Measurements from ENCODE around the gene PDSS1. TPM values are rescaled to one million over a fixed set of nuclear protein-coding genes. Genes with fewer than 3 reads are reported as not detected.
A peak's percentile ranks its signal among the peaks of the same experiment; 100 is the strongest.

PDSS1 gene
- total and polyA plus RNA-seq, 9 of the 15 experiments (the other 6 are each of a cell fraction or from before 2014, with no cell fraction given): 11.0 to 59.5 (median 45.3) TPM

DNA sequence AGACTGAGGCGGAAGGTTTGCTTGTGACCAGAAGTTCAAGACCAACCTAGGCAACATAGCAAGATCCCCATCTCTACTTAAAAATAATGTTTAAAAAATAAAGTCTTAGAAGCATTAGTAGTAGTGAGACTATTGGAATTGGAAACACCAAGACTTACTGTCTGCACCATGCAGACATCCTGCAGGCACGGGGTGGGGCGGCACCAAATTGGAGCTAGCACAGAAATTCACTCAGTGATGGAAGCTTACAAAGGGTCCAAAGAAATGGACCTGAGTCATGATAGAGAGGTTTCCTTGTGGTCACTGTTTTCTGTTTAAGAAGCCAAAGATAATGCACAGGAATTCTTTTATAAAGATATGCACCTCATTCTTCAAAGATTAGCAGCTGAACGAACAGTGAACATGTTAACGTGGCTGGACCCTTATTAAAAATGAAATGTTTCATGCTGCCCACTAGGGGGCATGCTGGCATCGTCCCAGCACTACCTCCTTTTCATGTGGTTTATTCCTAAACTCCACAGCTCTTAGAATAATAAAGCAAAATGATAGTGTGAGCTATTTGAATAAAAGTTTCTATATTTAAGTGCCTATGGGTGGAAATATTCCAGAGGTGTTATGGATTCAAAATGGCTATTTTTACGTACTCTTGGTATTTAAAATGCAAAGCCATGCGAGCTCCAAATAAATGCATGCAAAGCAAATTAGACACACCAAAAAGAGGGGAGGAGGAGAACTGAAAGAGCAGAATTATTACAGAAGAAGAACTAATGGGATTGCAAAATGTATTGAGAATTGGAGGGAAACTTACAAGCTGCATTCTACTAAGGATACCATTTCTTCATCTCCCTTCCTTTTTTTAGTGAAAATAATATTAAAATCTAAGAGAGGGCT is 28.6 kb downstream of the PDSS1 start (continued):
- TF ChIP-seq, protein P1, sequence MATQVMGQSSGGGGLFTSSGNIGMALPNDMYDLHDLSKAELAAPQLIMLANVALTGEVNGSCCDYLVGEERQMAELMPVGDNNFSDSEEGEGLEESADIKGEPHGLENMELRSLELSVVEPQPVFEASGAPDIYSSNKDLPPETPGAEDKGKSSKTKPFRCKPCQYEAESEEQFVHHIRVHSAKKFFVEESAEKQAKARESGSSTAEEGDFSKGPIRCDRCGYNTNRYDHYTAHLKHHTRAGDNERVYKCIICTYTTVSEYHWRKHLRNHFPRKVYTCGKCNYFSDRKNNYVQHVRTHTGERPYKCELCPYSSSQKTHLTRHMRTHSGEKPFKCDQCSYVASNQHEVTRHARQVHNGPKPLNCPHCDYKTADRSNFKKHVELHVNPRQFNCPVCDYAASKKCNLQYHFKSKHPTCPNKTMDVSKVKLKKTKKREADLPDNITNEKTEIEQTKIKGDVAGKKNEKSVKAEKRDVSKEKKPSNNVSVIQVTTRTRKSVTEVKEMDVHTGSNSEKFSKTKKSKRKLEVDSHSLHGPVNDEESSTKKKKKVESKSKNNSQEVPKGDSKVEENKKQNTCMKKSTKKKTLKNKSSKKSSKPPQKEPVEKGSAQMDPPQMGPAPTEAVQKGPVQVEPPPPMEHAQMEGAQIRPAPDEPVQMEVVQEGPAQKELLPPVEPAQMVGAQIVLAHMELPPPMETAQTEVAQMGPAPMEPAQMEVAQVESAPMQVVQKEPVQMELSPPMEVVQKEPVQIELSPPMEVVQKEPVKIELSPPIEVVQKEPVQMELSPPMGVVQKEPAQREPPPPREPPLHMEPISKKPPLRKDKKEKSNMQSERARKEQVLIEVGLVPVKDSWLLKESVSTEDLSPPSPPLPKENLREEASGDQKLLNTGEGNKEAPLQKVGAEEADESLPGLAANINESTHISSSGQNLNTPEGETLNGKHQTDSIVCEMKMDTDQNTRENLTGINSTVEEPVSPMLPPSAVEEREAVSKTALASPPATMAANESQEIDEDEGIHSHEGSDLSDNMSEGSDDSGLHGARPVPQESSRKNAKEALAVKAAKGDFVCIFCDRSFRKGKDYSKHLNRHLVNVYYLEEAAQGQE (IDR thresholded peaks at IDR 0.05; ENCODE audit: borderline replicate concordance): peak; percentile 79; the same call in 1 of the 2 replicates
- TF ChIP-seq, protein P1 (CRISPR knock-in tag; IDR thresholded peaks at IDR 0.05; ENCODE audit: low read depth): no peak
- TF ChIP-seq NFE2L1 (tag; IDR thresholded peaks at IDR 0.05; ENCODE audit: borderline replicate concordance, low read depth) (no peak), RAD21 (CRISPR knock-in tag; conservative IDR thresholded peaks at IDR 0.05 in 1 of 2, IDR thresholded peaks at IDR 0.05 in 1 of 2) (peak; percentile 80 to 82)
- TF ChIP-seq, protein P2, sequence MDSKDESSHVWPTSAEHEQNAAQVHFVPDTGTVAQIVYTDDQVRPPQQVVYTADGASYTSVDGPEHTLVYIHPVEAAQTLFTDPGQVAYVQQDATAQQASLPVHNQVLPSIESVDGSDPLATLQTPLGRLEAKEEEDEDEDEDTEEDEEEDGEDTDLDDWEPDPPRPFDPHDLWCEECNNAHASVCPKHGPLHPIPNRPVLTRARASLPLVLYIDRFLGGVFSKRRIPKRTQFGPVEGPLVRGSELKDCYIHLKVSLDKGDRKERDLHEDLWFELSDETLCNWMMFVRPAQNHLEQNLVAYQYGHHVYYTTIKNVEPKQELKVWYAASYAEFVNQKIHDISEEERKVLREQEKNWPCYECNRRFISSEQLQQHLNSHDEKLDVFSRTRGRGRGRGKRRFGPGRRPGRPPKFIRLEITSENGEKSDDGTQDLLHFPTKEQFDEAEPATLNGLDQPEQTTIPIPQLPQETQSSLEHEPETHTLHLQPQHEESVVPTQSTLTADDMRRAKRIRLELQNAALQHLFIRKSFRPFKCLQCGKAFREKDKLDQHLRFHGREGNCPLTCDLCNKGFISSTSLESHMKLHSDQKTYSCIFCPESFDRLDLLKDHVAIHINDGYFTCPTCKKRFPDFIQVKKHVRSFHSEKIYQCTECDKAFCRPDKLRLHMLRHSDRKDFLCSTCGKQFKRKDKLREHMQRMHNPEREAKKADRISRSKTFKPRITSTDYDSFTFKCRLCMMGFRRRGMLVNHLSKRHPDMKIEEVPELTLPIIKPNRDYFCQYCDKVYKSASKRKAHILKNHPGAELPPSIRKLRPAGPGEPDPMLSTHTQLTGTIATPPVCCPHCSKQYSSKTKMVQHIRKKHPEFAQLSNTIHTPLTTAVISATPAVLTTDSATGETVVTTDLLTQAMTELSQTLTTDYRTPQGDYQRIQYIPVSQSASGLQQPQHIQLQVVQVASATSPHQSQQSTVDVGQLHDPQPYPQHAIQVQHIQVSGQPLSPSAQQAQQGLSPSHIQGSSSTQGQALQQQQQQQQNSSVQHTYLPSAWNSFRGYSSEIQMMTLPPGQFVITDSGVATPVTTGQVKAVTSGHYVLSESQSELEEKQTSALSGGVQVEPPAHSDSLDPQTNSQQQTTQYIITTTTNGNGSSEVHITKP (IDR thresholded peaks at IDR 0.05; ENCODE audit: partially characterized antibody): peak; percentile 21

All from K562 (cell line).